GM21786 (cell line): Measurements from ENCODE around the gene AGT.

Source experiments
- ATAC-seq: cut with Tn5 transposase; IDR thresholded peaks from one replicate; pipeline ENCODE4 v1.9.1; 2021; ENCODE audit not compliant: unreplicated experiment

Gene AGT

DNA sequence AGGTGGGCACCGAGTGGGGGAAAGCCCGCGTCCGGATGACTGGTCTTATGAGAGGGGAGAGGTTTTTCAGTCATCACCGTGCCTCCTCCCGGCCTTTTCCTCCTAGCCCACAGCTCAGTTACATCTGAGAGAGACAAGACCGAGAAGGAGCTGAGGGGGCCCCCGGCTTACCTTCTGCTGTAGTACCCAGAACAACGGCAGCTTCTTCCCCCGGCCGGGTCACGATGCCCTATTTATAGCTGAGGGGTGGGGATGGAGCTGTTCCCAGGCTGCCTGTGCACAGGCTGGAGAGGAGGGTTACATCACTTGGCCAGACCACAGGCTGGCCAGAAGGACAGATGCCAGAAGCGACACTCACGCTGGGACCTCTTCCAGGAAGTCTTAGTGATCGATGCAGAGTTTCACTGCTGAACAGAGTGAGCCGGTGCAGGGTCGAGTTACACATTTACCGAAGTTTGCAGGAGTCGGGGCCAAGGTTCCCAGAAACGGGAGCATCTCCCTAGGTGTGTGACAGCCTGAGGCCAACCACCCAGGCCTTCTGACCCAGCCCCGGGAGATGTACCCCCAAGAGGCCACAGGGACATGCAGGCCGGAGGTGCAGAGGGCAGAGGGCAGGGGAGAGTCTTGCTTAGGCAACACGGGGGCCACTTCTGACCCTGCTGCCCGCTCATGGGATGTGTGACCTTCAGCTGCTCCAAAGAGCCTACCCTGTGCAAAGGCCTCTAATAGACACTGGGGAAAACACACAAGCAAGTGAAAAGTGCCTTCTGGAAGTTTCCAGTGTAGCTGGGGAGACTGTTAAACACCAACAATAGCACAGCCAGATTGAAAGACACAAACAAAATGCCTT is at the start of gene AGT:
Gene AGT (minus strand): TSS at position 208 of the 850 bp plus-strand sequence. CDS start 3,299 bp downstream, outside the sequence.
- ATAC-seq: no peak

- no peak for ATAC-seq
Measured at GRCh38 chr1:230761443-230762167, 47.7 kb upstream of the AGT start.

GRCh38 chr1:230760360-230760827 is 46.5 kb upstream of the AGT start:
- no peak for ATAC-seq

DNA sequence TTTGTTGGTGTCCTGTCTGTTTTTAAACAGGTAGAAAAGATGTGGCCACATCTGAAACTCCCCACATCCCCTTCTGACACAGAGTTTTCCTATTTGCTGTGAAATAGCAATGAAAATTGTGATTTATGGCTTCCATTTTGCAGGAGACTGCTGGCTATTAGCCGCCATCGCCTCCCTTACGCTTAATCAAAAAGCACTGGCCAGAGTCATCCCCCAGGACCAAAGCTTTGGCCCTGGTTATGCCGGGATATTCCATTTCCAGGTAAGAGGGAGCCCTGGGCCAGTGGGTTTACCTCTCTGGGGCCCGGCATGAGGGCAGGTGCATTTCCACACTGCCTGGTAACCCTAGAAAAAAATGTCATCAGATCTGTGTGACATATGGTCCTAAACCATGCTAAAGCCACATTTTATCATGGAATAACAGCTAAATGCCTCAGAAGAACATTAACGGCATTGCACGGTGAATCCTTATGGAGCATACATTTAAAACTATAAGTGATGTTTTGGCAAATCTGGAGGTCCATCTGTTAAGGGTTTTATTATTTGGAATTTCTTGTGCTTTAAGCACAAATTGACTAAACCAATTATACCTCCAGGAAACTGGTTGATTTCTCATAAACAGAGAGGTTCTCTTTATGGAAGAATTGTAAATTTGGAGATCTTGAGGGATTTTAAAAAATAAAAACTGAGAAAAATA is 45.6 kb upstream of the AGT start:
- ATAC-seq: no peak

- ATAC-seq: no peak
Measured at GRCh38 chr1:230758709-230759368, 44.9 kb upstream of the AGT start.

DNA sequence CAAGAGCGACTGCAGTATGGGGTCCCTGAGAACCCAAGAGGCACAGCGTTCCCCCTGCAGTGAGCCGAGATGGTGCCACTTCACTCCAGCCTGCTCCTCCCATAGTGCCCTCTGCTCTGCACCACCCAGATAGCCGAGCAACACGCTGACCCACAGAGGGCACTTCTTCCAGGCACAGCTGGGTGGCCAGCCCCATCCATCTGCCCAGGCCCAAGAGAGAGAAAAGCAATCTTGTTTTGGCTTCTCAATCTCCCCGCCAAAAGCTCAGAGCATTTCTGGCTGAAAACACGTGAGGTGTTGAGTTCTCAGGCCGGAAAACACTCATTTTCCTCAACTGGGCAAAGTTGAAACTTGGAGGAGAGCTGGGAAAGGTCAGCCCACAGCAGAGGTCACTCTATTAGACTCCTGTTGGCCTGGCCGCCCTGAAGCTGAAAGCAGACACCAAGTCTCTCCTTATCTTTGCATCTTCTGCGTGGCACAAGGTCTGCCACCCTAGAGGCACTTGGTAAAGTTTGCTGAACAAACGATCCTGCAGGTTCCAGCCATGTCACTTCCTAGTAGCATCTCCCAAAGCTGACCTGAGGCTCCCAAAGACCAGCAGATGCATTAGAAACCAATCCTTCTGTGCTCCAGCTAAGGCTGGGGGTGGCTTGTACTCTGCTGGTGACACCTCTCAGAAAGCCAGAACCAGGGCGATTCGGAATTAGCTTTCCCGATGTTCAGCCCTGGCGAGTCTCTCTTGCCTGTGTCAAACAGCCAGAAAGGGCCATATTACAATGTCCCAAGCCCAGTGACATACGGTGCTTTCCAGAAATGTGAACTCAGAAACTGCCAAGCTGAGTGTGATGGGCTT is 44.2 kb upstream of the AGT start:
- ATAC-seq: no peak

DNA sequence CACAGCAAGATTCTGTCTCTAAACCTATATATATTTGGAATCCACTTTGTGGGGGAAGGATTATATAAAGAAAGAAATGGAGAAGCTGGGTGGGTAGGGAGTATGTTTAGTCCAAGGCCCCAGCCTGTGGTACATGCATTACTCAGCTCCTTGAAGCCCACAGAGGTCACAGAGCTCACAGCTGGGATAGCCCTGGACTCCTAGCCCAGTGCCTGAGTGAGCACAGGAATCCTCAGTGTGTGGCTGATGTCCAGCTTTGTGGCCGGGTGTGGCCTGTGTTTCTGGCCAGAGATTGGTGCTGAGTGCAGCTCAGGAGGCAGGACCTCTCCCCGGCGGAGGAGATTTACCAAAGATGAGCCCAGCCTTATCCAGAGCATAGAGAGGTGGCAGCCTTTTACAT is 40.9 kb upstream of the AGT start:
- ATAC-seq: no peak

DNA sequence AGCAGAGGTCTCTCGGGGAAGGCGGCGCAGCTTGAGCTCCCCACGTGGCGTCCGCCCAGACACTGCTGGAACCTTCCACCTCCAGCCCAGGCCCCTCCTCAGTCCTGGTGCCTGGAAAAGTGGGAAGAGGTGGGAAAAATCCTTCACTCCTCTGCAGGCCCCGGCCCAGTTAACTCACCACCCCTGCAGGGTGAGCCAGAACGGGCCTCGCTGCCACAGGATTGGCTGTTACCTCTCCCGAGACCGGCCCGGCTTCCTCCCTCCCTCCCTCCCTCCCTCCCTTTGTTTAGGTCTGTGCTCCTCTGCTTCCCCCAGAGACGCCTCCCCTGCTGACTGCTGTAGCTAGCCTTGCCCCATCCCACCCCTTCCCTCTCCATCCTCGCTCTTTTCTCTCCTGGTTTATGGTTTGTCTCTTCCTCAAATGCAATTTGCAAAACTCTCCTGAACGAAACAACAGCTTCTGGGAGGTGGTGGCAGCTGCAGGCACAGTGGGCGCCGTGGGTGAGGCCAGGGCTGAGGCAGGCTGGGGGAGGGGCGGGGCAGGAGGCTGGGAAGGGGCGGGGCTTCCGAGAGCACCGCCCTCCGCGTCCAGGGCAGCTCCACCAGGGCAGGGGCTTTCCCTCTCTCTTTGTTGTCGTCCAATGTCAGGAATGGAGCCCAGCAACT is 39.8 kb upstream of the AGT start:
- ATAC-seq: no peak

DNA sequence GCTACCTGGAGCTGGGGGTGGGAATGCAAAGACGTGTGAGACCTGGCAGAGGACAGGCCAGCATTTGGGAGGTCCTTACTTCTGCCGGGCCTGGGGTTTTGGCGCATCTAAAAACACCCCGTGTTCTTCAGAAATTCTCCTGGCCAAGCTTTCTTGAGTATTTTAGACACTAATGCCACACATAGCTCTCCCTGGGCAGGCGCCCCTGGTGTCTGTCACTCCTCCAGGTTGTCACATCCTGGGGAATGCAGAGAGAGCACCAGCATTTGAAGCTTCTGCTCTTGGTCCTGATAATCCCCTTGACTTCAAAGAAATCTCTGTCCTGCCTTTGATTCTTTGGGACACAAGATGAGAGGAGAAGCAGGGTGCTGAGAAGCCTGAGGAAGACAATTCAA is 39.3 kb upstream of the AGT start:
- ATAC-seq: no peak

DNA sequence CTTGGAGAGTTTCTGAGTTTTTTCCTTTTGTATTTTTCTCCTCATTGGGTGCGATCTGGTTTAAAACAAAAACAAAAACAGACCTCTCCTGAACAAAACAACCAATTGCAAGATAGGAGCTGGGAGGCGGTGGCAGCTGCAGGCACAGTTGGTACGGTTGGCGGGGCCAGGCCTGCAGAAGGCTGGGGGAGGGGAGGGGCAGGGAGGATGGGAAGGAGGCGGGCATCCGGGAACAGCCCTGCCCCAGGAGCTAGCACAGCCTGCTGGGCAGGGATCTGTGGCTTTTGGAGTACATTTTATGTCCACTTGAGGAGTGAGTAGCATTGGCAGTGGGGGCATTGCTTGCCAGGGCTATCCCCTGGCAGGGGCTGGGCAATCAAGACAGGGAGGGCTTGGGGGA is 38.5 kb upstream of the AGT start:
- no peak for ATAC-seq

DNA sequence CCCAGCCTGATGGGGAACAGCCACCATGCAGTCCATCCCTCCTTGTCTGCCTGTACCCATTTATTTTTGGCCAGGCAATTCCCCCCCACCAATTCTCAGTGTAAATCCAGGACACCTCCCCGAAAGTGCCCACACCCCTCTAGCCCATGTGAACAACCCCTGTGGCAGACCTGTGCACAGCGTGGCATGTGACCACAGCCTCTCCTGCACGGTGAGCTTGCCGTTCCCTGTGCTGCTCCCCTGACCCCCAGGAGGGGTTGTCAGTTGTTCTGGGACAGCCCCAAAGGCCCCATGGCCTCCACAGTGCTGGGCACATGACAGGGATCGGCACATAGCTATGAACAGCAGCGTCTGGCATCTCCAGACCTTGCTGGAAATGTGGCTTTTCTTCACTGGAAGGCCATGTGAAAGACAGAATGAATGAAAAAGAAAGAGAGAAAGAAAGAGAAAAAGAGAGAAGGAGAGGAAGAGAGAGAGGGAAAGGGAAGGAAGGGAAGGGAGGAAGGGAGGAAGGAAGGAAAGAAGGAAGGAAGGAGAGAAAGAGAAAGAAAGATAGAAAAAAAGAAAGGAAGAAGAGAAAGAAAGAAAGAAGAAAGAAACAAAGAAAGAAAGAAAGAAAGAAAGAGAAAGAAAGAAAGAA is 37.2 kb upstream of the AGT start:
- ATAC-seq: no peak

GRCh38 chr1:230750576-230750975 is 36.7 kb upstream of the AGT start:
- no peak for ATAC-seq

DNA sequence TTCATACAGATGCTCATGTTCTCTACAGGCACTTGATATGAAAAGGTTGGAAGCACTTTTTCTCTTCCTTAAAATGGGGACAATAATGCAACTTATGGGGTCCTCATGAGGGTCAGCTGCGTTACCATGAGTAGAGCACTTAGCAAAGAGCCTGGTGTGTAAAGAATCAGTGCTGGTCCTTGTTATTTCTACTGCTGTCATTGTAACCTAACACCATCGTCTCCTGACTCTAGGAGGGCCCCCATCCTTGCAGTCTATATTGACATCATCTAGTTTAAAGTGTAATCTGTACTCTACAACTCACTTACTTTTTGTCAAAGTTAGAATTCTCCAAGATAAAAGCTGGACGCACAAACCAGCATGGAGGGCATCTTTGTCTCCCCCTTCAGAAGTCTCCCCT is 35.7 kb upstream of the AGT start:
- ATAC-seq: no peak

DNA sequence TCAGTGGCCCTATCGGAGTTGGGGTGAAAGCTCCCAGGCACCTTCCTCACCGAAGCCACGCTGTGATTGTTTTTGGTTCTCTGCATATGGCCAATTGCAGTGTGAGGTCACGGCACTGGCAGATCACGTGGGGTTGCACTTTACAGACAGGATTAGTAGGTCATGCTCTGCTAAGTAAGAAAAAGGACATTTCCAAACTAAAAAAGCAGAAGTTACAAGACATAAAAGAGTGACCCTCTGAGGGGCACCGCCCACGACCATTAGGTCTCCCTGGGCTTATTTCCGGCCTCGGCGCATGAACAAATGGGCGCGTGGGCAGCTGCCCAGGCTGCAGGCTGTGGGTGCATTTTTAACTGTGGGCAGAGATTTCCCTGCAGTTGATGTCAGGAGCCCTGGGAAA is 35.2 kb upstream of the AGT start:
- ATAC-seq: no peak

- ATAC-seq: no peak
Measured at GRCh38 chr1:230747890-230748800, 34.2 kb upstream of the AGT start.

- no peak for ATAC-seq
Measured at GRCh38 chr1:230747127-230747730, 33.3 kb upstream of the AGT start, which contains the start of gene CAPN9. CAPN9 (plus strand) TSS chr1:230747388; CDS start chr1:230747497, 109 bp downstream.

GRCh38 chr1:230746617-230747016 is 32.7 kb upstream of the AGT start:
- ATAC-seq: no peak

DNA sequence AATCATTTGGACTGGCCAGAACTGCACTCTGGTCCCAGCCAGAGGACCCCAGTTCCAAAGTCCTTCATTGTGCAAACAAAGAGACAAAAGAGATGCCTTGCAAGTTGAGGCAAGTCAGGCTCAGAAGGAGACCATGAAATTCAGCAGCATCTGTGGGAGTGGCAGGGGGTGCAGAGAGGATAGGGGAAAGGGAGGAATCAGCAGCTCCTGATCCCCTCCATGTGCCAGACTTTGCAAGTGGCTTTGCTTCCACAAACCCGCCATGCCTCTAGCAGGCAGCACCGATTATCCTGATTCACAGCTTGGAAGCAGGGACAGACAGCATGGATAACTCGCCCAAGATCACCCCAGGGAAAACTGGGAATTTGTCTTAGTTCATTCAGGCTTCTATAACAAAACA is 31.1 kb upstream of the AGT start:
- no peak for ATAC-seq
